Hematopoietic multipotent progenitor cell treated with erythropoietin and hydrocortisone succinate and interleukin-3 and kit ligand, for 15 days (in vitro differentiated cells): ENCODE data around the gene UBE2L3.
A peak's percentile ranks its signal among the peaks of the same experiment; 100 is the strongest.
"Not testable (repeated sequence)": the region's sequence is repeated elsewhere in the genome, so short reads cannot be mapped to it uniquely, and the experiment has no call there.

Source experiments
- DNase-seq: peaks from one replicate; pipeline ENCODE4 v3.0.0-alpha.2; 2015; ENCODE audit warnings: low spot score

The UBE2L3 gene

DNA sequence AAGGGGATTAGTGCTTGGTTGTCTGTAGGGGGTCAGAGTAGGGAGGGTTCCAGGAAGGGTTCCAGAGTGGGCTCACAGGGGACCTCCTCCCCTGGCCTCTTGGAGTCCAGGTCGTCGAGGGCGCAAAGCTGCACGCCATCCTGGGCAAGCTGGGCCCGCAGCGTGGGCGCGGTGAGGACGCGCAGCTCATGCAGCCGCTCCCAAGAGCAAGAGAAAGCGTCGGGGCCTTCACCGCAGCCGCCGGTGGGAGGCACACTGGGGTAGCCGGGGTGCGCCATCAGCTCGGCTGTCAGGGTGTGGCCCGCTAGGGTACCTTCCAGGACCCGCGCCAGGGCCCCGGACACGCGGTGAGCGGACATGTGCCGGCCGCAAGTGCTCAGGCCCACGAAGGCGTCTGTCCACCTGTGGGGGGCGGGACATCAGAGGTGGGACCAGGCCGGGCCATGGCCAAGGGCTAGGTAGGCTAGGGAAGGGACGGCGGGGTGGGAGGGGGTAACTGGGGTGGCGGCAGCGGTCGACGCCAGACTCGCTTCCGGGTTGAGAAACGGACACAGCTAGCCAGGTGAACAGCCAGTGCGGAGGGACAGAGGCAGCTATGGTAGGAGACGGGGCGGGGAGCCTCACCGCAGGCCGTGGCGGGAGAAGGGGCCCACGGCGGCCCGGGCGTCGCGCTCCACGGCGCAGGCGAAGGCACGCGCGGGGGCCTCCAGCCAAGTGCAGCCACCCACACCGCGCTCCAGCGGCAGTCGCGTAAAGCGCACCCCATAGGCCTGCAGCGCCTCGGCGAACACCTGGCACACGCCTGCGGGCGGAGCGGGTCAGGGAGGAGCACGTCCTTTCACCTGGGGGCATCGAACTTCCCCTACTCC is 61.1 kb downstream of the UBE2L3 start:
- no peak for DNase-seq

DNA sequence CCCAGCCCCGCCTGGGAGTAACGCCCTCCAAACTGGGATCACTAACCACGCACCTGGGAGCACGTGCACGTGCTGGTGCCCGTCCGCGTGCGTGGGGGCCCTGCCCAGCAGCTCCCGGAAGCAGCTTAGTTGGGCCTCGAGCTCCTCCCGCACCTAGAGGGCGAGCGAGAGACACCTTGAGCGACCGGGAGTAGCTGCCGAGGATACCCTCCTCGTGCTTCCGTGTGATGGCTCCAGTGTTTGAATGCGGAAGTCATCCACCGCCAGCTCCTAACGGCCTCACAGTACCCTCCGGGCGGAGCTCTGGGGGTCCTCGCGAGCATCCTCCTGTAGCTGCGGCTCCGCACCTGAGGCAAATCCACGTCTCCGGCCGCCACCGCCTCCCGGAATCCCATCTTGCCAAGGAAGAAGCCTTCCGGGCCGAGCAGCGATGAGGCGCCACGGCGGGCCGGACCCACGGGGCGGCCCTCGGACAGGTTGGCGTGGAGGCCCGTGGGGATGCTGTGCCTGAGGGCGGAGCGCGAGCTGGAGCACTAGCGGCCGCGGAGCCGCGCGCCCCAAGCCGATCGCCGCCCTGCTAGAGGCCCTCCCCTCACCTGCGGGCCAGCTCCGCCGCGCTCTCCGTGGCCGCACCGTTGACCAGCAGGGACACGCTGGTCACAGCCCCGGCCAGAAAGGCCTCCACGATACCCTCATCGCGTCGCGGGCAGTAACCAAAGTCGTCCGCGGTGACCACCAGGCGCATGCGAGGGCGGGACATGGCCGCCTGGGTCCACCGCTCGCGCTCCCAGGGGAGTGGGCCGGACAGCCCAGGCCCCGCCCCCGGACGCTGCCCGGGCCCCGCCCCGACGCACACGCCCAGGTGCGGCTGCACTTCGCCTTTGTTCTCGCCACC is 62.0 kb downstream of the UBE2L3 start, which contains the start of gene YDJC:
TSS of gene YDJC (minus strand) at position 768 of the 895 bp plus-strand sequence. CDS start at position 760, 8 bp downstream.
- DNase-seq: peak; percentile 91

DNA sequence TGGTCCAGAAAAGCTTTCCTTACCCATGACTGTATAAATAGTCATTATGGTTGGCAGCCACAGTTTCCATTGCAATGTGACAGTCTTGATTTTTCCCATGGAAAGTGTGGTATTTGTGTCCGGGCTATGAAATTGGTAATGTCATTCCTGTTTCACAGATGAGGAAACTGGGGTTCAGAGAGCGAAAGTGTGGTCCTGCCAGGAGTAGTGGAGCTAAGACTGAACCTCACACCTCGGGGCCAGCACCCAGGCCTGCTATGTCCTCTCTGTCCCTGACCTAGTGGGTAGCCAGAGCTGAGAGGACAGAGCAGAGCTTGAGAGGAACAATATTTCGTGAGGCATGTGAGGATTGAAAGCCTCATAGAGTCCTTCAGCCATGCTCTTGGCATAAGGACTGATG is 63.5 kb downstream of the UBE2L3 start:
- DNase-seq: no peak

DNA sequence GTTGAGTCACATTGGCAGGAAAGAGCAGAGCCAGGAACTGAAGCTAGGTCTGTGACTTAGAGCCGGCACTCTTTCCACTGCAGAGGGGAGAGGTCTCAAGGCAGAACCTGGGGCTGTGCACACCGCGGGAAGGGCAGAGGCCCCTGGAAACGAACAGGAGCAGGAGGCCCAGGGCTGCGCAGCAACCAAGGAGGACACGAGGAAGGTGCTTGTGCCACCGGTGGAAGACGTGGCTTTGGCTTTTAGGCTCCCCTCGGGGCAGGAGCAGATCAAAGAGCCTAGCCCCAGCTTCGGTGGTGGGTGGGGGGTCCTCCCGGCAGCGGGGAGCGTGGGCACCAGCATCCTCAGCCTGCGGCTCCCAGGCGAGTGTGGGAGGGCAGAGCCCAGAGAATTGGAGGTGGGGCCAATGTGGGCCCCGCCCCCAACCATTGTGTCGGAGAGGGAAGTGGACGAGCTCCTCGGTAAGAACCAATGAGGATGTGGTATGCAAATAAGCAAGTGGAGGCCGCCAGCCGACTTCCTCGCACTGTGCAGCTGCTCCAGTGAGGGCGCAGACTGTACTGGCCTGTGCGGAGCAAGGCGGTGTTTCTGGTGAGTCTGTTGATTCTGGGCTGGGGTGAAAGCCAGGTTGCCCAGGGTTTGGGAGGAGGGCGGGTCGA is 64.9 kb downstream of the UBE2L3 start, which contains the start of gene CCDC116:
TSS of gene CCDC116 (plus strand) at position 524 of the 659 bp plus-strand sequence. CDS start 422 bp downstream, outside the sequence.
- no peak for DNase-seq

DNA sequence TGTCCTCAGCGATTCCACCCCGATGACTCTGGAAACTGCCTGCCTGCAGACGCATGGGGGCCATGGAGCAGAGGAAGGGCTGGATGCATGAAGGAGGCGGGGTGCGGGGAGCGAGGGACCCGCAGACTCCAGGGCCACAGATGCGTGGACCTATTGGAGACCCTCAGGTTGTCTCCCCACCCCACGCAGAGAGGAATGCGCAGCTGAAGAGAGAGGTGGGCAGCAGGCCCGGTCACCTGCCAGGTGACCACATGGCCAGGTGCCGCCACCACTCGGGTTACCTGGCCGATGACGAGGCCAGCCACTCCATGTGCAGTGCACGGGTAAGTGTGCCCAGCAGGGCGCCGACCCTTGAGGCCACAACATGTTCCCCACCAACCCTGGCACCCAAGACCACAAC is 65.4 kb downstream of the UBE2L3 start:
- no peak for DNase-seq

DNA sequence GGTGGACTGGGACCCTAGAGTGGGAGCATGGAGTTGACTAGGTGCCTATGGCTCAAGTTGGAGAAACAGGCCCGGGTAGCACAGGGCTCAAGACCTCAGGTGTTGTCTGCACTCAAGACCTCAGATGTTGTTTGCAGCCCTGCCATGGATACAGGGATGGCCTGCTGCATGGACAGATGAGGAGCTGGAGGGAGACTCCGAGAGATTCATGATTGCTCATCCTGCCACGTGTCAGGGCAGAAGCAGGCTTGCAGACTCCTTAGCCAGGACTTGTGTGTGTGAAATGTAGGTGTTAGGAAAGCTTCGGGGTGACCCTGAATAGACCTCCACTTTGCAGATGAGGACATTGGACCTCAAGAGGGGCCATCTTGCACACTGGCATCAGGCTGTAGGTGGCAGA is 66.0 kb downstream of the UBE2L3 start:
- no peak for DNase-seq

DNA sequence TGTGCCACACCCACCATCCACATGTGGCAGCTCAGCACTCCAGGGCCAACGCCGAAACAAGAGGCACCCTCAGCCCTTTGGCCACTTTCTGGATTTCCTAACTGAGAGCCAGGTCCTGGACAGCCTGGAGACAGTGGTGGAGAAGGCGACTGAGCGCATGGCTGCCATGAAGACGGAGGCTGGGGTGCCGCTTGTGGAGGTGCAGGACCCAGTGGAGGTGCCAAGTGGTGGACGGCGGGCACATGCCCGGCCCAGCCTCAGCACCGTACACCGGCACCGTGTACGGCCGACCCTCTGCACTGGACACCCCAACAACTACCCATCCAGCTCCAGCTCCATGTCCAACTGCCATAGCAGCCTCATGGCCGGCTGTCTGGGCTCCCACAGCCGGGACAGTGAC is 66.6 kb downstream of the UBE2L3 start:
- no peak for DNase-seq

DNA sequence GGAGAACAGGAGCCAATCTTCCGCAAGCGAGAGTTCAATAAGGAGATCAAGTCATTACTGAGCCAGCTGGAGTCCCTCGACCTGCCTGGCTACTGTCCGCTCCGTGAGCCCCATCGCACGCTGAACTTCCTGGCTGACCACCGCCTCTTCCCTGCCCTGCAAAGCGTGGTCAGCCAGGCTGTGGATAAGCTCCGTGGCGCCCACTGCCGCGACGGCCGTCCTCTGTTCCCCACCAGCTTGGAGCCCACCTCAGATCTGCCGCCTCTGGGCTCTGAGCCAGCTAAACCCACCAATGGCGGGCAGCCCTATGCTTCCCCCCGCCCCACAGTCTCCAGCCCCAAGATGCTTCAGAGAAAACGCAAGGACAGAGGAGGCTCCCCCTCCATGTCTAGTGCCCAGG is 67.3 kb downstream of the UBE2L3 start:
- DNase-seq: no peak

DNA sequence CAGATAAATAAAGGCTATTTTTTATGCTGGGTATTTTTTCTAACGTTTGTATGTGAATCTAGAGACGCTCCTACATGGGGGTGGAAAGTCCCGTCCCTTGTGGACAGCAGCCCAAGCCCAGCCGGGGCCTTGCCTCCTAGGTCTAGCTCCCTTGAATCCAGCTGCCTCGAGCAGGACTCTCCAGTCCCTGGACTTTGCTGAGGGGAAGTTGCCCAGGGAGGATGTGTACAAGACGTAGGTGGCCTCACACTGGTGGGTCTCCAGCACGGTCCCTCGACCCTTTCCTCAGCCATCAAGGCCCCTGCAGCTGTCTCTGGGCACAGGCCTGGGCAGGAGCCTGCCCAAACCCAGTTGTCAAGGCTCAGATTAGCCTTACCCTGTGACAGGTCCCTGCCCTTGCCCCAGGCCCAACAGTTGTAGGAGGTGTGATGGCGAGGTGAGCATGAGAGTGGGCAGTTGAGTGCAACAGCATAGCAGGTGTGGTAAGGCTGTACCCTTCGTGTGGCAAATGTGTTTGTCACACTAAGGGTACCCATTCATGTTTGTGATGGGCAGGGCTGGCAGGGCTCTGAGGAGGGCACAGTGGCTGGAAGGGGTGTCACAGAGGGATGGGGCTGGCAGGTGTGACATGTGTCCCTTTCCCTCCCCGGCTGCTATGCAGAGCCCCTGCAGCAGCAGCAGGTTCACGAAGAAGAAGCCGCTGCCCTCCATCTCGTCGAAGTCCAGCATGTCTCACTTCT is 68.4 kb downstream of the UBE2L3 start:
- no peak for DNase-seq

DNA sequence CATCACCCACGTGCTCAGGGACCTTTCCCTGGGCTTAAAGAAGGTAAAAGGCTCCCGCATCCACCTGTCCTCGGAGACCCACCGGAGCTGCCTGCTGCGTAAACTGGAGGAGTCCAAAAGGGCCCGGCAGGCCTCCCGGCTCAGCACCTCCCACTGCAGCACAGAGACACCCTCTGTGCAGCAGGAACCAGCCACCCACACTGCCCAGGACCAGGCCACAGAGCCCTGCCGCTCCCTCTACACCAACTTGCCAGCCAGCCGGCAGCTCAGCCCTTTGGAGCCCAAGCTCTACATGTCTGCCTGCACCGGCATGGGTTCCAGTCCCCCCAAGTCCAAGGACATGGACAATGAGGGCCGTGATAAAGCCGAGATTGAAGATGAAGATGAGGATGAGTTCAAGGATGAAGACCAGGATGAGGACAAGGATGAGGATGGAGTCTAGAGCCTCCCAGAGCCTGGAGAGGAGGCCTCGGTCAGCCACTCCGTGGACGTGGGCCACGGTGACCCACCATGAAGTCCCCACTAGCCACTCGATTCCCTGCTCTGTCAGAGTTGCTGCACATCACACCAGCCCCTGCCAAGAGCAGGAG is 69.2 kb downstream of the UBE2L3 start:
- no peak for DNase-seq

DNA sequence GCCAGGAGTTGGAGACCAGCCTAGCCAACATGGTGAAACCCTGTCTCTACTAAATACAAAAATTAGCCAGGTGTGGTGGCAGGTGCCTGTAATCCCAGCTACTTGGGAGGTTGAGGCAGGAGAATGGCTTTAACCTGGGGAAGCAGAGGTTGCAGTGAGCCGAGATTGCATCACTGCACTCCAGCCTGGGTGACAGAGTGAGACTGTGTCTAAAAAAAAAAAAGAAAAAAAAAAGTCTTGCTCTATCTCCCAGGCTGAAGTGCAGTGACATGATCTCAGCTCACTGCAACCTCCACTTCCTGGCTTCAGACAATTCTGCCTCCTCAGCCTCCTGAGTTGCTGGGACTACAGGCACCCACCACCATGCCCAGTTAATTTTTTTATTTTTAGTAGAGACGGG is 69.9 kb downstream of the UBE2L3 start:
- not testable (repeated sequence) for DNase-seq

DNA sequence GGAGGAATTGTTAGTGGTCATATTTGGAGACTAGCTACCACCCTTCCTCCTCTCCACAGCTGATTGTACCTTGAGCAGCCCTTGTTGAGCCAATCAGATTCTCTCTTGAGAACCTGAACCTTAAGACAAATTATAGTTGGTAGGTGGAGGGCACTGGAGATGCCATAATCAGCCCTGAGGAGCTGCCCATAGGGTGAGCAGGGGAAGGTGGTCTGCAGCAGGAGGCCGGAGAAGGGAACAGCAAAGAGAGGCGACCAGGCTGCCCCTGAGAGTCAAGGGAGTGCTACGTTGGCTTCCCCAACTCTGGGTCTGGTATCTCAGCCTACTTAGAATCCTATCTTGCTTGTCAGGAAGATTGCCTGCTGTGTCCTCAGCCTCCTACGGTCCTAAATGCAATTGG is 71.8 kb downstream of the UBE2L3 start:
- no peak for DNase-seq

DNA sequence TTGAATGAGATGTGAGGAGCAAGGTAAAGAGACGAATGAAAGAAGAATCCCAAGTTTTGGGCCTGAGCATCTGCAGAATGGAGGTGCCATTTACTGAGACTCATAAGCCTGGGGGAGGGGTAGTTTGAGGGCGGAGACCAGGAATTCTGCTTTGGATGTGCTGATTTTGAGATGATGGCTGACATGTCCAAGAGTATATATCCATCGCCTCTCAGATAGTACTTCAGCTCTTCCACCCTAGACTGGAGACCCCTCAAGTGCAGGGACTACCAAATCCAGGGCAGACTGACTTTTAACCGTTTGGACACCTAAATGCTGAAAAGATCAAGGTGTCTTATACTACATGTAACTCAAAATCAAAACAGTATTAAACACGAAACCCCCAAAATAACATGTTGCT is 73.3 kb downstream of the UBE2L3 start:
- no peak for DNase-seq

DNA sequence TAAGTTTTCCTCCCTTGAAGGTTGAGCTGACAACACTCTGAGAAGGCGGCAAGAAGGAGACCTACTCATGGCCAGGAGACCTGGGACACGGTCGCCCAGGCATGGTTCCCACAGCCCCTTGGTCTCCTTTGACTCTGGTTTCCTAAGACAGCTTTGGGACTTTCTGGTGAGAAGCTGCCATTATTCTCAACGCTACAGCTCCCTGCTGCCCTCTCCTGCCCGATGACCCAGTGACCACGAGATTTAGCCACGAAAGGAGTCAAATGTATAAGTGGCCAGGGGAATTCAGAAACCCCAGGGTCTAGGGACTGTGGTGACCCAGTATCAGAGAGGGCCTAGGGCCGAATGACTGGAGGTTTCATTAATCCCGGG is 73.9 kb downstream of the UBE2L3 start:
- DNase-seq: peak; percentile 20

DNA sequence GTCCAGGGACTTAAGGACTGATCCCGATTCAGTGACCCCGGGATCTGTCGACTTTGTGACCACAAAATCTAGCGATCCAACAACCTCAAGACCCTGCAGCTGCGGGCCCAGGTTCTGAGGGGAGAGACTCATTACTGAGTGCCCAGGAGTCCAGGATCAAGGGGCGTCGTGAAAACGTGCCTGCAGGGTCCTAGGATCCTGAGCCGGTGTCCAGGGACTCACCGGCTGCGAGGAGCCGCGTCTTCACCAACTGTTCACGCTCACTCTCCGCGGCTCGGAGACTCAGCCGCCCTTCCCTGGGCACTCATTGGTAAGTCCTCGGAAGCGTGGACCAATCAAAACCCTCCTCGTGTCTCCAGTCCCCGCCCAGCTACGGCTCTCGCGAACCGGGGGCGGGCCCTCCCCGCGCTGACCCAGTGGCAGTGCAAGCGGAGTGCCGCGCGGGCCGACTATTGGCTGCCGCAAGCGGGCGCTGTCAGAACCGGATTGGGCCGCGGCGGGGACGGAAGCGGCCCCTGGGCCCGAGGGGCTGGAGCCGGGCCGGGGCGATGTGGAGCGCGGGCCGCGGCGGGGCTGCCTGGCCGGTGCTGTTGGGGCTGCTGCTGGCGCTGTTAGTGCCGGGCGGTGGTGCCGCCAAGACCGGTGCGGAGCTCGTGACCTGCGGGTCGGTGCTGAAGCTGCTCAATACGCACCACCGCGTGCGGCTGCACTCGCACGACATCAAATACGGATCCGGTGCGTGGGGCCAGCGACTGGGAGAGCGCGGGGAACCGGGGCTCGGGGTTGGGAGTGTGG is 74.5 kb downstream of the UBE2L3 start, which contains the start of gene SDF2L1:
TSS of gene SDF2L1 (plus strand) at position 514 of the 795 bp plus-strand sequence. CDS start at position 549, 35 bp downstream.
- DNase-seq: peak; percentile 99

DNA sequence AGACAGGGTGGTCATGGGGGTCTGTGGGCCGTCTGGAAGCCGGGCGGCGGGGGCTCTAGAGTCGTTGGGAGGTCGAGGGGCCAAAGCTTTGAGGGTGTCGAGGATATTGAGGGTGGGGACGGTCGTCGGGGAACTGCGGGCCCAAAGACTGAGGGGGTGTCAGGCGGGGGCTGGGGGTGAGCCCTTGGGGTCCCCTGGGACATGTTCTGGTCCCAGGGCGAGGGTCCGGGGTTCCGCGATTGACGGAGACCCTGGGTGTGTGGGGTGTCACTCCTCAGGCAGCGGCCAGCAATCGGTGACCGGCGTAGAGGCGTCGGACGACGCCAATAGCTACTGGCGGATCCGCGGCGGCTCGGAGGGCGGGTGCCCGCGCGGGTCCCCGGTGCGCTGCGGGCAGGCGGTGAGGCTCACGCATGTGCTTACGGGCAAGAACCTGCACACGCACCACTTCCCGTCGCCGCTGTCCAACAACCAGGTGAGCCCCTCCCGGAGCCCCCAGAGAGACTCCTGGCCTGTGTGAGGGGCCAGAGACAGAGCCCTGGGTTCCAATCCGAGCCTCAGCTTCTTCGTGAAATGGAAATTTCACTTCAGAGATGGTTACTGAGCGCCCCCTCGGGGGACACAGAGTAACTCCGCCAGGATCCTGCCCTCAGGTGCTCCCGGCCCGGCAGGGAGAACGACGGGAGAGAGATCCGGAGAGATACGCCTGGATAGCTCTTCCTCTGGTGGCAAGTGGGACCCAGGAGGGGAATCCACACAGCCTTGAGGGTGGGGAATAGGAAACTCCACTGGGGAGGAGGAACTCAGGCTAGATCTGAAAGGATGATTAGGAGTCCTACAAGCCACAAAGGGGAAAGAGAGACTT is 75.3 kb downstream of the UBE2L3 start:
- peak; percentile 57 for DNase-seq

DNA sequence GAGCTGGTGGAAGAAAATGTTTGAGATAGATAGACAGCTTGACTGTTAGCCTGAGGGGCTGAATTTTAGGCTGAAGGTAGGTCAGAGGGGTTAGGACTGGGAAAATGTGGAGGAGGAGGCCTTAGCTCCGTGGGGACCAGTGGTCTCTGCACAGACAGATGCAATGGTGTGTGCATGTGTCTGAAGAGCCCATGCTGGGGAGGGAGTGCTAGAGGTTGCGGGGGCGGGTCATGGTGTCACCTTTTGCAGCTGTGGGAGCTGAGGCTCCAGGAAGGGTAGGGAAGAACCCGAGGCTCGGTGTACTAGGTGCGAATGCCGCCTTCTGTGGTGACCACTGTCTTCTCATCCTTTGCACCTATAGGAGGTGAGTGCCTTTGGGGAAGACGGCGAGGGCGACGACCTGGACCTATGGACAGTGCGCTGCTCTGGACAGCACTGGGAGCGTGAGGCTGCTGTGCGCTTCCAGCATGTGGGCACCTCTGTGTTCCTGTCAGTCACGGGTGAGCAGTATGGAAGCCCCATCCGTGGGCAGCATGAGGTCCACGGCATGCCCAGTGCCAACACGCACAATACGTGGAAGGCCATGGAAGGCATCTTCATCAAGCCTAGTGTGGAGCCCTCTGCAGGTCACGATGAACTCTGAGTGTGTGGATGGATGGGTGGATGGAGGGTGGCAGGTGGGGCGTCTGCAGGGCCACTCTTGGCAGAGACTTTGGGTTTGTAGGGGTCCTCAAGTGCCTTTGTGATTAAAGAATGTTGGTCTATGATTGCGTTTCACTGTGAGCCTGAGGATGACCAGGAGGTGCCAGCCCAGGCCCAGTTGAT is 76.2 kb downstream of the UBE2L3 start:
- no peak for DNase-seq

DNA sequence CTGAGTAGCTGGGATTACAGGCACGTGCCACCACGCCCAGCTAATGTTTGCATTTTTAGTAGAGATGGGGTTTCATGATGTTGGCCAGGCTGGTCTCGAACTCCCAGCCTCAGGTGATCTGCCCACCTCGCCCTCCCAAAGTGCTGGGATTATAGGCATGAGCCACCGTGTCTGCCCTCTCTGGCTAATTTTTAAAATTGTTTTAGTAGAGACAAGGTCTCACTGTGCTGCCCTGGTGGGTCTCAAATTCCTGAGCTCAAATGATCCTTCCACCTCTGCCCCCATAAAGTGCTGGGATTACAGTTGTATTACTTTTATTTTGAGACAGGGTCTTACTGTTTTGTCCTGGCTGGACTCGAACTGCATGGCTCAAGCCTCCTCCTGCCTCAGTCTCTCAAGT is 78.0 kb downstream of the UBE2L3 start:
- DNase-seq: not testable (repeated sequence)
